MM.1S (cell line): ENCODE measurements around the gene SEPHS2.

Source experiments
- EZH2 ChIP-seq: fragments of 300-600 bp; sonication (generic); optimal IDR thresholded peaks from 2 replicates; pipeline ENCODE3; 2017; ENCODE audit warnings: low read depth, mild to moderate bottlenecking, antibody characterized with exemption, low read length, mixed read lengths
- EZH2phosphoT487 ChIP-seq: fragments of 300-600 bp; sonication (generic); IDR thresholded peaks from 2 replicates; pipeline ENCODE4 v1.6.1; 2018; ENCODE audit warnings: antibody characterized with exemption, low read length
- TF ChIP-seq, protein P1 (sequence below): fragments of 300-600 bp; sonication (generic); IDR thresholded peaks from 2 replicates; pipeline ENCODE4 v1.5.1; 2016; ENCODE audit warnings: antibody characterized with exemption, low read length, mixed read lengths

DNA sequence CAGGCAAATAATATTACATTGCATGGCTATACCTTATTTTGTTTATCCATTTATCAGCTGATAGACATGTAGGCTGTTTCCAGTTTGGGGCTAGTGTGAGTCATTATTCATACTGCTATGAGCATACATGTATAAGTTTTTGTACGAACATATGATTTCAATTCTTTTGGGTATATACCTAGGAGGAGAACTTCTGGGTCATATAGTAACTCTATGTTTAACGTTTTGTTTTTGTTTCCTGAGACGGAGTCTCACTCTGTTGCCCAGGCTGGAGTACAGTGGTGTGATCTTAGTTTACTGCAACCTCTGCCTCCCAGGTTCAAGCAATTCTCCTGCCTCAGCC, 24.5 kb upstream of the SEPHS2 start:
- TF ChIP-seq, protein P1, sequence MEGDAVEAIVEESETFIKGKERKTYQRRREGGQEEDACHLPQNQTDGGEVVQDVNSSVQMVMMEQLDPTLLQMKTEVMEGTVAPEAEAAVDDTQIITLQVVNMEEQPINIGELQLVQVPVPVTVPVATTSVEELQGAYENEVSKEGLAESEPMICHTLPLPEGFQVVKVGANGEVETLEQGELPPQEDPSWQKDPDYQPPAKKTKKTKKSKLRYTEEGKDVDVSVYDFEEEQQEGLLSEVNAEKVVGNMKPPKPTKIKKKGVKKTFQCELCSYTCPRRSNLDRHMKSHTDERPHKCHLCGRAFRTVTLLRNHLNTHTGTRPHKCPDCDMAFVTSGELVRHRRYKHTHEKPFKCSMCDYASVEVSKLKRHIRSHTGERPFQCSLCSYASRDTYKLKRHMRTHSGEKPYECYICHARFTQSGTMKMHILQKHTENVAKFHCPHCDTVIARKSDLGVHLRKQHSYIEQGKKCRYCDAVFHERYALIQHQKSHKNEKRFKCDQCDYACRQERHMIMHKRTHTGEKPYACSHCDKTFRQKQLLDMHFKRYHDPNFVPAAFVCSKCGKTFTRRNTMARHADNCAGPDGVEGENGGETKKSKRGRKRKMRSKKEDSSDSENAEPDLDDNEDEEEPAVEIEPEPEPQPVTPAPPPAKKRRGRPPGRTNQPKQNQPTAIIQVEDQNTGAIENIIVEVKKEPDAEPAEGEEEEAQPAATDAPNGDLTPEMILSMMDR = no peak
- no peak for TF ChIP-seq EZH2phosphoT487
- TF ChIP-seq EZH2 = no peak
